Measurements from ENCODE around the gene TST.

GRCh38 chr22:37023743-37024338 is 4.6 kb upstream of the TST start:
- TF ChIP-seq CTCF (IDR thresholded peaks at IDR 0.05) (no peak), POLR2A (IDR thresholded peaks at IDR 0.05) (no peak)

Data from esophagus squamous epithelium (tissue), 4 donors.